DND-41 (cell line): ENCODE data around the gene PDIA5.

Source experiments
- EZH2 ChIP-seq: IDR thresholded peaks from 3 replicates; pipeline ENCODE4 v1.6.1; 2012; ENCODE audit warnings: borderline replicate concordance, low read depth, mild to moderate bottlenecking, moderate library complexity, low read length, inconsistent platforms; ENCODE audit not compliant: severe bottlenecking
- TF ChIP-seq, protein P1 (sequence below): IDR thresholded peaks from 2 replicates; pipeline ENCODE4 v1.5.1; 2012; ENCODE audit warnings: borderline replicate concordance, low read length, moderate library complexity, mild to moderate bottlenecking; ENCODE audit not compliant: poor library complexity, severe bottlenecking; ENCODE audit errors: extremely low read depth

GRCh38 chr3:123159926-123160635 lies 93.3 kb downstream of the PDIA5 start:
- TF ChIP-seq, protein P1, sequence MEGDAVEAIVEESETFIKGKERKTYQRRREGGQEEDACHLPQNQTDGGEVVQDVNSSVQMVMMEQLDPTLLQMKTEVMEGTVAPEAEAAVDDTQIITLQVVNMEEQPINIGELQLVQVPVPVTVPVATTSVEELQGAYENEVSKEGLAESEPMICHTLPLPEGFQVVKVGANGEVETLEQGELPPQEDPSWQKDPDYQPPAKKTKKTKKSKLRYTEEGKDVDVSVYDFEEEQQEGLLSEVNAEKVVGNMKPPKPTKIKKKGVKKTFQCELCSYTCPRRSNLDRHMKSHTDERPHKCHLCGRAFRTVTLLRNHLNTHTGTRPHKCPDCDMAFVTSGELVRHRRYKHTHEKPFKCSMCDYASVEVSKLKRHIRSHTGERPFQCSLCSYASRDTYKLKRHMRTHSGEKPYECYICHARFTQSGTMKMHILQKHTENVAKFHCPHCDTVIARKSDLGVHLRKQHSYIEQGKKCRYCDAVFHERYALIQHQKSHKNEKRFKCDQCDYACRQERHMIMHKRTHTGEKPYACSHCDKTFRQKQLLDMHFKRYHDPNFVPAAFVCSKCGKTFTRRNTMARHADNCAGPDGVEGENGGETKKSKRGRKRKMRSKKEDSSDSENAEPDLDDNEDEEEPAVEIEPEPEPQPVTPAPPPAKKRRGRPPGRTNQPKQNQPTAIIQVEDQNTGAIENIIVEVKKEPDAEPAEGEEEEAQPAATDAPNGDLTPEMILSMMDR, result no peak
- TF ChIP-seq EZH2, result no peak
